WTC11 (cell line): ENCODE data around the gene PRKCB. TPM values are rescaled to one million over a fixed set of nuclear protein-coding genes. Genes with fewer than 3 reads are reported as not detected.

Source experiments
- ATAC-seq: fragments of 200-7000 bp; cut with Tn5 transposase; 2 replicates; pipeline ENCODE4 v1.10.0; 2021; ENCODE audit warnings: mild to moderate bottlenecking, moderate library complexity
- CTCF ChIA-PET: fragments of 300-600 bp; sonication (Branson Sonifier 250); formaldehyde crosslinking; loops from one replicate; lab custom pipeline; 2021; ENCODE audit warnings: antibody characterized with exemption; lab: Charles Lee
- POLR2A ChIA-PET: fragments of 350-600 bp; sonication (Branson Sonifier 250); formaldehyde crosslinking; loops from one replicate; lab custom pipeline; 2021; ENCODE audit warnings: antibody characterized with exemption; lab: Charles Lee
- DNase-seq: peaks from one replicate; pipeline ENCODE4 v3.0.0; 2021; ENCODE audit warnings: low spot score
- H3K27ac Mint-ChIP-seq: 2 replicates; pipeline ENCODE4 v1.8.0; 2021; ENCODE audit warnings: mixed read lengths
- H3K27me3 Mint-ChIP-seq: 2 replicates; pipeline ENCODE4 v1.8.0; 2021; ENCODE audit warnings: low read depth, mild to moderate bottlenecking, moderate library complexity, mixed read lengths
- H3K36me3 Mint-ChIP-seq: 2 replicates; pipeline ENCODE4 v1.8.0; 2021; ENCODE audit warnings: mixed read lengths
- H3K4me1 Mint-ChIP-seq: 2 replicates; pipeline ENCODE4 v1.8.0; 2022; ENCODE audit warnings: mixed read lengths
- H3K4me3 Mint-ChIP-seq: 2 replicates; pipeline ENCODE4 v1.8.0; 2021; ENCODE audit warnings: mild to moderate bottlenecking, moderate library complexity, mixed read lengths
- H3K9me3 Mint-ChIP-seq: 2 replicates; pipeline ENCODE4 v1.8.0; 2021; ENCODE audit warnings: mixed read lengths
- ARID4B ChIP-seq: sonication (generic); formaldehyde crosslinking; IDR thresholded peaks from 2 replicates; pipeline ENCODE4 v1.8.0; 2023; ENCODE audit warnings: missing genetic modification reagents, mild to moderate bottlenecking, borderline replicate concordance
- EMX1 ChIP-seq: fragments of 250-450 bp; sonication (Bioruptor Pico); IDR thresholded peaks from 2 replicates; pipeline ENCODE4 v1.8.0; 2021; ENCODE audit warnings: mild to moderate bottlenecking
- ERG ChIP-seq: fragments of 250-450 bp; sonication (Bioruptor Pico); IDR thresholded peaks from 2 replicates; pipeline ENCODE4 v1.8.0; 2021; ENCODE audit warnings: mild to moderate bottlenecking
- GABPB1 ChIP-seq: sonication (generic); formaldehyde crosslinking; IDR thresholded peaks from 2 replicates; pipeline ENCODE4 v1.8.1; 2023; ENCODE audit warnings: mild to moderate bottlenecking, missing genetic modification reagents
- IRF1 ChIP-seq: sonication (generic); formaldehyde crosslinking; IDR thresholded peaks from 2 replicates; pipeline ENCODE4 v1.8.0; 2023; ENCODE audit warnings: missing genetic modification reagents
- JUN ChIP-seq: sonication (generic); formaldehyde crosslinking; IDR thresholded peaks from 2 replicates; pipeline ENCODE4 v1.8.0; 2023; ENCODE audit warnings: mild to moderate bottlenecking, missing genetic modification reagents
- MLX ChIP-seq: sonication (generic); formaldehyde crosslinking; IDR thresholded peaks from 2 replicates; pipeline ENCODE4 v1.8.1; 2023; ENCODE audit warnings: mild to moderate bottlenecking, missing genetic modification reagents, moderate library complexity
- NFATC4 ChIP-seq: fragments of 250-450 bp; sonication (Bioruptor Pico); IDR thresholded peaks from 2 replicates; pipeline ENCODE4 v1.9.0; 2021; ENCODE audit warnings: mild to moderate bottlenecking
- SMAD3 ChIP-seq: sonication (generic); formaldehyde crosslinking; IDR thresholded peaks from 2 replicates; pipeline ENCODE4 v1.8.0; 2022; ENCODE audit warnings: missing genetic modification reagents, mild to moderate bottlenecking, borderline replicate concordance
- SP1 ChIP-seq: sonication (generic); formaldehyde crosslinking; conservative IDR thresholded peaks from 2 replicates; pipeline ENCODE4 v1.8.1; 2022; ENCODE audit warnings: missing genetic modification reagents
- TEAD1 ChIP-seq: sonication (generic); formaldehyde crosslinking; IDR thresholded peaks from 2 replicates; pipeline ENCODE4 v1.8.0; 2022; ENCODE audit warnings: mild to moderate bottlenecking, missing genetic modification reagents
- TP53 ChIP-seq: sonication (generic); formaldehyde crosslinking; IDR thresholded peaks from 2 replicates; pipeline ENCODE4 v1.8.1; 2023; ENCODE audit warnings: mild to moderate bottlenecking, missing genetic modification reagents
- ZBTB43 ChIP-seq: sonication (generic); formaldehyde crosslinking; IDR thresholded peaks from 2 replicates; pipeline ENCODE4 v1.8.1; 2023; ENCODE audit warnings: mild to moderate bottlenecking, missing genetic modification reagents
- ZMAT4 ChIP-seq: fragments of 250-450 bp; sonication (Bioruptor Pico); IDR thresholded peaks from 2 replicates; pipeline ENCODE4 v1.9.0; 2021; ENCODE audit warnings: mild to moderate bottlenecking
- ZNF263 ChIP-seq: sonication (generic); formaldehyde crosslinking; IDR thresholded peaks from 2 replicates; pipeline ENCODE4 v1.8.1; 2022; ENCODE audit warnings: low read depth, mild to moderate bottlenecking, moderate library complexity, missing genetic modification reagents
- ZNF281 ChIP-seq: sonication (generic); formaldehyde crosslinking; IDR thresholded peaks from 2 replicates; pipeline ENCODE4 v1.8.0; 2023; ENCODE audit warnings: mild to moderate bottlenecking, missing genetic modification reagents
- ZNF532 ChIP-seq: fragments of 250-450 bp; sonication (Bioruptor Pico); IDR thresholded peaks from 2 replicates; pipeline ENCODE4 v1.9.0; 2021; ENCODE audit warnings: mild to moderate bottlenecking, borderline replicate concordance
- total RNA-seq: library from RNA; stranded (reverse); gene quantifications from 3 replicates; pipeline ENCODE4 v1.2.3, GENCODE V29; 2021

PRKCB gene
- total RNA-seq, 1 experiment from 2014 or later = 6.9 TPM

GRCh38 chr16:23824909-23825308 lies 10.9 kb upstream of the PRKCB start (continued):
- no peak for TF ChIP-seq ZNF532

- ChIA-PET CTCF (no interaction called here), POLR2A (no interaction called here)
- Mint-ChIP-seq H3K27me3 (peaks cover 43% of the 10 kb centered on the region), H3K4me3 (no peak overlapping the region), H3K9me3 (peaks cover 33% of the 10 kb centered on the region), H3K27ac (no peak overlapping the region), H3K4me1 (no peaks in the 10 kb centered on the region), H3K36me3 (peaks cover 4% of the 10 kb centered on the region; the same call in 1 of the 2 replicates)
- no peak for ATAC-seq
- no peak for DNase-seq
- TF ChIP-seq MLX (CRISPR knock-in tag) = no peak
- no peak for TF ChIP-seq EMX1 (CRISPR knock-in tag)
- no peak for TF ChIP-seq NFATC4
- no peak for TF ChIP-seq JUN (CRISPR knock-in tag)
- no peak for TF ChIP-seq TP53 (CRISPR knock-in tag)
- TF ChIP-seq TEAD1 (CRISPR knock-in tag) = no peak
- TF ChIP-seq ZNF263 (CRISPR knock-in tag) = no peak
- TF ChIP-seq ZBTB43 (CRISPR knock-in tag) = no peak
- TF ChIP-seq GABPB1 = no peak
- no peak for TF ChIP-seq ERG (CRISPR knock-in tag)
- TF ChIP-seq ZNF281 (CRISPR knock-in tag) = no peak
- TF ChIP-seq IRF1 (CRISPR knock-in tag) = no peak
- no peak for TF ChIP-seq ZMAT4 (CRISPR knock-in tag)
- no peak for TF ChIP-seq SMAD3 (CRISPR knock-in tag)
- no peak for TF ChIP-seq ARID4B (CRISPR knock-in tag)
- TF ChIP-seq SP1 (CRISPR knock-in tag) = no peak
Measured at GRCh38 chr16:23826528-23827045, 9.2 kb upstream of the PRKCB start.
